HPDE6-E6E7 (cell line): ENCODE data around the gene ETV6.

Experiments
- DNase-seq: peaks from one replicate; pipeline ENCODE4 v3.0.0; 2011; ENCODE audit warnings: missing footprints; ENCODE audit errors: extremely low spot score

ETV6 gene

DNA sequence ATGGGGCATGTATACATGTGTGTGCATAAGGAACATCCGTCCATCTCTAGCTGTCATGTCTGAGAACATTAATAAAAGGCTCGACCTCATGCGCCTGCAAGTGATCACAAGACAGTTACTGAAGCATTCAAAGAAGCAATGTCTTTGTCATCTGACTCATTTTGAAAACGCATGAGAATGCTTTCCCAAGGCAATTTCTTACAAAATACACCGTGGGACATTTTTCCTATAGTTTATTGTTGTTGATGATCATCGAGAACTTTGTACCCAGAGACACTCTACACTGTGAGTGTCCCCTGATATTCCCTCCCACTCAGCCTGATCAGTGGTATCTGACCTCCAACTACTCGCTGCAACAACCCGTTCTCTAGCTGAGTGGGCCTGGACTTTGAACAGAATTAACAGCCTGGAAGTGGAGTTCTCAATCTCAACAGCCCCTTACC lies 68.1 kb downstream of the ETV6 start:
- DNase-seq = no peak

GRCh38 chr12:11718105-11718504 lies 68.6 kb downstream of the ETV6 start:
- no peak for DNase-seq

GRCh38 chr12:11718768-11719253 lies 69.3 kb downstream of the ETV6 start:
- DNase-seq = peak; percentile 41

- peak; percentile 66 for DNase-seq
Measured at GRCh38 chr12:11719678-11720099, 70.2 kb downstream of the ETV6 start.

- no peak for DNase-seq
Measured at GRCh38 chr12:11722071-11722470, 72.6 kb downstream of the ETV6 start.

DNA sequence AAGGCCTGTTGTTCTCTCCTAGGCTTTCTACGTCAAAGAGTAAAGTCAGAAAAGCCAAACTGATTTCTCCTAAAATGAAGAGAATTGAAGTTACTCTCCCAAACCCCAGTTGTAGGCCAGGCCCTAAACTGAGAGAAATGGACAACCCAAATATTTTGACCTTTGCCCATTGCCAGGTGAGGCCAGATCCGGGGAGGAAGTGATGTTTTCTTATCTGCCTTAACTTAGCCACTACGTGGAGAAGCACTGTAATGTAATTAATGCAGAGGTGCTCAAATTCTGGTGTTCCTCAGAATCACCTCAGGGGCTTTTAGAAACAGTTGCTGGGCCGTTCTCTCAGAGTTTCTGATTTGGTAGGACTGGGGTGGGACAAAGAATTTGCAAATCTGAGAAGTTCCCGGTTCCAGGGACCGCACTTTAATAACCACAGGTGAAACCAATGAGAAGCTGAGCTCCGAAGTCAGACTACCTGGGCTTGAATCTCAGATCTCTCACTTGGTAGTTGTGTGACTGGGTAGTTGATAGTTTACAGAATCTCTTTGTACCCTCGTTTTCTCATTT lies 73.2 kb downstream of the ETV6 start:
- no peak for DNase-seq

DNA sequence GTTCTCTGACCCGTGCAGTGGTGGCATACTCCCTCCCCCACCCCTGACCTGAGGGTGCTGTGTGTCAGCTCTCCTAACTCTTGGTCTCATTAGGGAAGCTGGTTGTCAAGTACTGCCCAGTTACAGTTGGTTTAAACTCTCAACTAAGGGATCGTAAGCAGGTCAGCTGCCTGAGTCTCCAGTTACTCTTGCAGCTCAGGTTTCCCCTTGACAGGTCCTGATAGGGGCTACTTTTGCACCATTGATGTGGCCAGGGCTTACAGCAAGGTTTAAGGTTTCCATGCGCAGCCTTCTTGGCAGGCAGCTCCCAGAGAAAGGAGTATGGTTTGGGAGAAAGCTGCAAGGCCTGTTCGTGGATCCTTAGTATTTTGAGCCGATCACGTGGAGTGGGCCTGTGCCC lies 74.5 kb downstream of the ETV6 start:
- DNase-seq = no peak

DNA sequence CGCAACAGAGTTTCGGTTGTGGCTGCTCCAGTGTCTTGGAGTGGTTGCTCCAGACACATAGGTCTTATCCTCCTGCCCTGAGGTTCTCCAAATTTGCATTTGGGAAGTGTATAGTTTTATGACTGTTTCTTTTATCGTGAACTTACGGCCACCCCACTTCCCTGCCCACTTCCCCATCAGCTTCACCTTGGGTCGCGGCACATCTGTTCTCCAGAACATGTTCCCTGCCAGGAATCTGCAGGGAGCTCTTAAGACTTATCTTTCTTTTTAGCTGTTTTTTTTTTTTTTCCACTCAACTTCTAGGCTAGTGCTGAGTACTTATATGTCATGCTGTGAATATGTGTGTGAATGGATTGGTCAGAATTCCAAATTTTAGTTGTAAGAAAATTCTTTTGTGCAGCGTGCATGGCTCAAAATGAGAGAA lies 75.4 kb downstream of the ETV6 start:
- no peak for DNase-seq

DNA sequence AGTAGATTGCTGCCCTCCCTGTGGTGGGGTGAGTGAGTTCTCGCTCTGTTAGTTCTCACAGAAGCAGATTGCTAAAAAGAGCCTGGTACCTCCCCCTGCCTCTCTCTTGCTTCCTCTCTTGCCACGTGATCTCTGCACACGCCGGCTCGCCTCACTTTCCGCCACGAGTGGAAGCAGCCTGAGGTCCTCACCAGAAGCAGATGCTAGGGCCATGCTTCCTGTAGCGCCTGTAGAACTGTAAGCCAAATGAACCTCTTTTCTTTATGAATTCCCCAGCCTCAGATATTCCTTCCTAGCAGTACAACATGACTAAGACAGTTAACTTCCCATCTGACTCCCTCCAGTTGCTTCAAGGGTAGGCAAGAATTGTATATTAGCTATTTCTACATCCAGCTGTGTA lies 76.2 kb downstream of the ETV6 start:
- no peak for DNase-seq

DNA sequence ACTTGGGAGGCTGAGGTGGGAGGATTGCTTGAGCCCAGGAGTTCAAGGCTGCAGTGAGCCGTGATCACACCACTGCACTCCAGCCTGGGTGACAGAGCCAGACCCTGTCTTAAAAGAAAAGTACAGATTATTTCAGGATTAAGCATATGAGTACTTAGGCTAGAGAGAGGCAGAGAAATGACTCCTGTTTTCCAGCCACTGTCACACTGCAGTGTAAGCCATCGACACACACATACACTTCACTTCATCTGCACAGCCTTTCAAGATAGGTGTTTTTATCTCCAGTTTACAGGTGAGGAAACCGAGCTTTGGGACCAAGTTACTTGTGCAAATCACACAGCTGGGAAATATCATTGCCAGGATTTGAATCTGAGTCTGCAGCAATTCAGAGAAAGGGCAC lies 77.2 kb downstream of the ETV6 start:
- DNase-seq = no peak

DNA sequence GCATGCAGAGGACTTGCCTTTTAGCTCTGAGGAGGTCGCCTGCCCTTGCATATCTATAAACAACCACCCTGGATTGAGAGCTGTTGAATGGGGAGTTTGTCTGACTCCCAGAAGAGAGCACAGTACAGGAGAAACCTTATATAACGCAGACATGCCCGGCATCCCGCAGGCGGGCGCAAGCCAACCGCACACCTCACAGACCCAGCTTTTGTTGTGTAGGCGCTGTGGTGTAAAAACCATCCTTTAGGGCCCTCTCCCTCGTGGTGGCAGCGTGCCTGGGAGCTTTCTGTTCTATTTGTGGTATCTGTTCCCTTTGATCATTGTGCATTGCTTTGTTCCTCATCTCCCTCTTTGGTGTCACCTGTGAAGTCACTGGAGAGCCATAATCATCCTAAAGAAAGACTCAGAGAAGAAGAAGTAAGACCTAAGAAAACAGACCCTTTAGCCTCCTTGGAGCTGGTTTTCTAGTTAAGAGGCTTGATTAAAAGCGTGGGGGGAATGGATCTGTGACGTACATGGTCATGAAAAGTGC lies 77.7 kb downstream of the ETV6 start:
- DNase-seq = no peak

DNA sequence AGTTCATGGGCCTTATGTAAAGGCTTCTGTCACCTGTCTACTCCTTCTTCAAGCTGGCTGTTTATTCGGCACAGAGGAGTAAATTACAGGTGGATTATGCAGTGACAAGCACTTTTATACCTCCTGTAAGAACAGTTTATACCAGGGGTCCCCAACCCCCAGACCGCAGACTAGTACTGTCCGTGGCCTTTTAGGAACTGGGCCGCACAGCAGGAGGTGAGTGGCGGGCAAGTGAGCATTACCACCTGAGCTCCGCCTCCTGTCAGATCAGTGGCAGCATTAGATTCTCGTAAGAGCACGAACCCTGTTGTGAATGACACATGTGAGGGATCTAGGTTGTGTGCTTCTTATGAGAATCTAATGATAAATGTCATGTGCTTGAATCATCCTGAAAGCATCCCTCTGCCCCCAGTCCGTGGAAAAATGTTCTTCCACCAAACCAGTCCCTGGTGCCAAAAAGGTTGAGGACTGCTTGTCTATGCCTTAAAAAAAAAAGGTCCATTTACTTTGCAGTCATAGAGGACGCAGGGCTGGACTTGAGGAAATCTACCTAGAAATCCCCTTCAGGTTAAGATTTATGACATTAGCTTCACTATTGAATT lies 78.8 kb downstream of the ETV6 start:
- no peak for DNase-seq

DNA sequence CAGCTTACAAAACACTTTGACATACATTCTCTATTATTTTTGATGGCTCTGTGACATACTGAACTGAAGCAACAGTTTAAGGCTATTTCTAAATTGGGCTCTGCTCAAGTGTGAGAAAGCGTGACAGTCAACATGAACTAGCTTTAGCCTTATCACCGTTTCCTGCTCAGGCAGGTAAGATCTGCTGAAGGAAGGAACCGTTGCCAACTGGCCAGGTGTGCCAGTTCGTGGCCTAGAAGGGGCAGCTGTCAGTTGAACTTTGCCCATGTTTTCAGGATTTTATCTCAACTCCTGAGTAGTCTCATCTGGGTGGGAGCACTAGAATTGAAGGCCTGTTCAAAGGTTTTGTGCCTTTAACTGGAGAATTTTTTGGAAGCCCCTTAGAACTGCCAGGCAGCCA lies 79.5 kb downstream of the ETV6 start:
- no peak for DNase-seq

GRCh38 chr12:11729439-11730150 lies 80.1 kb downstream of the ETV6 start:
- DNase-seq = no peak

- DNase-seq = peak; percentile 65
Measured at GRCh38 chr12:11730299-11731041, 81.0 kb downstream of the ETV6 start.

- DNase-seq = no peak
Measured at GRCh38 chr12:11731042-11731357, 81.5 kb downstream of the ETV6 start.

GRCh38 chr12:11731455-11731854 lies 82.0 kb downstream of the ETV6 start:
- DNase-seq = no peak

DNA sequence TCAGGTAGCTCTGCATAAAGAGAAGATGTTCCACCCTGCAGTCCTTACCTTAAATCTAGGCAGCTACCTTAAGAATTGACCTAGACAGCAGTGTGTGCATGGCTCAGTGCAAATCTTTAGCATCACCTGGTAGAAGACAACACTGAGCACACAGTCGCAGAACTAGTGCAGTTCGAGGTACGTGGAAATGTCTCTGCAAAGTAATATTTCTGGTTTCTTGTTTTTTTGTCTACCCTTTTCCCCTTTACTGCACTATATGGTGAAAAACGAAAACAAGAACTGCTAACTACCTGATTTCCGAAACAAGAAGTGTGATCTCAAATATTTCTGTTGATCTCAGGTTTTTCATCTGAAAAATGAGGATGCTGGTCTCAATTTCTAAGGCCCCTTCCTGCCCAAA lies 82.5 kb downstream of the ETV6 start:
- no peak for DNase-seq

- no peak for DNase-seq
Measured at GRCh38 chr12:11732715-11733114, 83.2 kb downstream of the ETV6 start.

GRCh38 chr12:11734580-11735180 lies 85.2 kb downstream of the ETV6 start:
- no peak for DNase-seq

DNA sequence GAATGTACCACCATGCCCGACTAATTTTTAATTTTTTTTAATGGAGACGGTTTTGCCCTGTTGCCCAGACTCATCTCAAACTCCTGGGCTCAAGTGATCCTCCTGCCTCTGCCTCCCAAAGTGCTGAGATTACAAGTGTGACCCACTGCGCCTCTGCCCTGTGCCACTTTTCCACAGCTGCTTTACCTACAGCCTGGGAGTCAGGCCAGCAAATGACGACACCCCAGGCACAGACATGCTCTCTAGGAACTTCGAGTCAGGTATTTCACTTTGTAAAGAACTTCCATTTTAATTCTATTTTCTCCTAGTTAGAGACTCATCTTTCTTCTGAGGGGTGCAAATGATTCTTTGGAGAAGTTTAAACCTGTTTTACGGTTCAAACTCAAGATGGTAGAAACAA lies 89.0 kb downstream of the ETV6 start:
- DNase-seq = no peak
